ENCODE measurements around the gene ZSCAN22. TPM values are rescaled to one million over a fixed set of nuclear protein-coding genes. Genes with fewer than 3 reads are reported as not detected.

Gene ZSCAN22
- total and polyA plus RNA-seq, 2 of the 13 experiments (the other 11 are each of a cell fraction or from before 2014, with no cell fraction given): 2.5 to 3.5 TPM

DNA sequence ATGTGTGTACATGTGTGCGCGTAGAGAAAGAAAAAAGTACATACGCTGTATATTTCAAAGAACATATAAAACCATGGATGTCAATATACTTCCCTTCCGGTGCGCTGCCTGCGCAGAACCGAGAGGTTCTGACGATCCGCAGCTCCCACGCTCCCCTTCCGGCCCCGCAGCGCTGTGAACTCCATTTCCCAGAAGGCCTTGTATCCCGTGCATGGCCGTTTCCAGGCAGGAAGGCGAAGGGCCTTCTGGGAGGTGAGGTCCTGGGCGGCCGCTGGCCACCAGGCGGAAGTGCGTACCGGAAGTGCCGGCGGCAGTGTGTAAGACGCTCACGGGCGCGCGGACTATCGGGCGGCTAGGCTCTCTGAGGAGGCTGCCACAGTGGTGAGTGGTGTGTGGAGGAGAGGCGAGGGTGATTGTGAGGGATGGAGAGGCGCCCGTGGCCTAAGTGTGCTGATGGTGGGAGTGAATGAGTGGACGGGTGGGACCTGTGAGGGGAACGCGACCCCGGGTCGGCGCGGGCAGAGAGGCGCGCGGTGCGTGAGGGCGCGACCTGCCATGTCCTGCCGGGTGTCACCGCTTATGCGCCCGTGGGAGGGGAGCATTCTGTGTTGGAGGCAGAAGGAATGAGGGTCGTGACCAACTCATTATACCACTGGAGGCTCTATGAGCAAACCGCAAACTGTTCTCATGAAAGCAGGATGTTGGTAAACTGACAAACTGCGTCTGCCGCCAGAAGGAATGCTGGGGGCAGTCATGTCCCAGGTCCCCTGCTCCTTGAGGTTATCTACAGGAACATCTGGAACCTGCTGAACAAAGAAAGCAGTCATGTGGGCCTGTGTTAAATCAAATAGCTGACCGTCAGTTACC, 21.5 kb upstream of the ZSCAN22 start, which contains the start of gene ERVK3-1 (continued):
- TF ChIP-seq, protein P1, sequence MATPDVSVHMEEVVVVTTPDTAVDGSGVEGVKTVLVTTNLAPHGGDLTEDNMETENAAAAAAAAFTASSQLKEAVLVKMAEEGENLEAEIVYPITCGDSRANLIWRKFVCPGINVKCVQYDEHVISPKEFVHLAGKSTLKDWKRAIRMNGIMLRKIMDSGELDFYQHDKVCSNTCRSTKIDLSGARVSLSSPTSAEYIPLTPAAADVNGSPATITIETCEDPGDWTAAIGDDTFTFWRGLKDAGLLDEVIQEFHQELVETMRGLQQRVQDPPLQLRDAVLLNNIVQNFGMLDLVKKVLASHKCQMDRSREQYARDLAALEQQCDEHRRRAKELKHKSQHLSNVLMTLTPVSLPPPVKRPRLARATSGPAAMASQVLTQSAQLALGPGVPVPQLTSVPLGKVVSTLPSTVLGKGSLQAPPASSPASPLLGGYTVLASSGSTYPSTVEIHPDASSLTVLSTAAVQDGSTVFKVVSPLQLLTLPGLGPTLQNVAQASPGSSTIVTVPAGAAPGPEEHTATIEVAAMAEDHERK (CRISPR knock-in tag; IDR thresholded peaks at IDR 0.05; ENCODE audit: low read depth): peak; percentile 85
- TF ChIP-seq ZNF143 (CRISPR knock-in tag; IDR thresholded peaks at IDR 0.05) (peak; percentile 100), ZEB1 (IDR thresholded peaks at IDR 0.05; ENCODE audit: insufficient replicate concordance, low read depth) (no peak), GATA4 (IDR thresholded peaks at IDR 0.05; ENCODE audit: borderline replicate concordance, low read depth) (peak; percentile 82), YEATS2 (CRISPR knock-in tag; IDR thresholded peaks at IDR 0.05; ENCODE audit: borderline replicate concordance) (peak; percentile 92), ATF1 (CRISPR knock-in tag; IDR thresholded peaks at IDR 0.05) (peak; percentile 89), SNAI1 (CRISPR knock-in tag; IDR thresholded peaks at IDR 0.05; ENCODE audit: borderline replicate concordance) (0 out of 2 replicates have a peak, but pooled peaks have one; percentile 47), KLF16 (CRISPR knock-in tag; IDR thresholded peaks at IDR 0.05) (peak in 1 of 2 experiments; percentile 79; a peak in 2 of 4 replicates), RORA (CRISPR knock-in tag; IDR thresholded peaks at IDR 0.05) (no peak), ZNF136 (CRISPR knock-in tag; IDR thresholded peaks at IDR 0.05; ENCODE audit: low read depth) (0 out of 2 replicates have a peak, but pooled peaks have one; percentile 42), ETV6 (CRISPR knock-in tag; conservative IDR thresholded peaks at IDR 0.05) (peak; percentile 62; the same call in 1 of the 2 replicates), EEA1 (CRISPR knock-in tag; IDR thresholded peaks at IDR 0.05; ENCODE audit: borderline replicate concordance) (no peak), HOXA7 (CRISPR knock-in tag; IDR thresholded peaks at IDR 0.05) (no peak), GABPA (IDR thresholded peaks at IDR 0.05; ENCODE audit: low read depth, low read length) (peak; percentile 94), GABPA (CRISPR knock-in tag; IDR thresholded peaks at IDR 0.05; ENCODE audit: low read depth) (peak; percentile 99), SP4 (CRISPR knock-in tag; IDR thresholded peaks at IDR 0.05) (peak; percentile 46; the same call in 1 of the 2 replicates), HCFC1 (IDR thresholded peaks at IDR 0.05; ENCODE audit: low read depth, low read length) (peak; percentile 99), HNF1B (CRISPR knock-in tag; IDR thresholded peaks at IDR 0.05) (peak; percentile 68), IKZF1 (IDR thresholded peaks at IDR 0.05) (no peak), ZKSCAN5 (CRISPR knock-in tag; IDR thresholded peaks at IDR 0.05) (no peak), ZIK1 (CRISPR knock-in tag; IDR thresholded peaks at IDR 0.05; ENCODE audit: borderline replicate concordance, low read depth) (peak; percentile 48; the same call in 1 of the 2 replicates), ZBTB7B (CRISPR knock-in tag; IDR thresholded peaks at IDR 0.05) (0 out of 2 replicates have a peak, but pooled peaks have one; percentile 29)
- TF ChIP-seq, protein P2, sequence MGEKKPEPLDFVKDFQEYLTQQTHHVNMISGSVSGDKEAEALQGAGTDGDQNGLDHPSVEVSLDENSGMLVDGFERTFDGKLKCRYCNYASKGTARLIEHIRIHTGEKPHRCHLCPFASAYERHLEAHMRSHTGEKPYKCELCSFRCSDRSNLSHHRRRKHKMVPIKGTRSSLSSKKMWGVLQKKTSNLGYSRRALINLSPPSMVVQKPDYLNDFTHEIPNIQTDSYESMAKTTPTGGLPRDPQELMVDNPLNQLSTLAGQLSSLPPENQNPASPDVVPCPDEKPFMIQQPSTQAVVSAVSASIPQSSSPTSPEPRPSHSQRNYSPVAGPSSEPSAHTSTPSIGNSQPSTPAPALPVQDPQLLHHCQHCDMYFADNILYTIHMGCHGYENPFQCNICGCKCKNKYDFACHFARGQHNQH (CRISPR knock-in tag; IDR thresholded peaks at IDR 0.05): peak; percentile 91; the same call in 1 of the 2 replicates
- TF ChIP-seq, protein P3, sequence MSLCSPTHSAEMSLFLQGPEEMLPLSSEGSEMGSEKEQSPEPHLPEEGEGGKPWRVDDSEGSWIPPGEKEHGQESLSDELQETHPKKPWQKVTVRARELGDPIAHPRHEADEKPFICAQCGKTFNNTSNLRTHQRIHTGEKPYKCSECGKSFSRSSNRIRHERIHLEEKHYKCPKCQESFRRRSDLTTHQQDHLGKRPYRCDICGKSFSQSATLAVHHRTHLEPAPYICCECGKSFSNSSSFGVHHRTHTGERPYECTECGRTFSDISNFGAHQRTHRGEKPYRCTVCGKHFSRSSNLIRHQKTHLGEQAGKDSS (CRISPR knock-in tag; IDR thresholded peaks at IDR 0.05; ENCODE audit: borderline replicate concordance, low read depth): peak; percentile 7; the same call in 1 of the 2 replicates
